RWPE2 (cell line): ENCODE results near the gene ATP10A.
A peak's percentile ranks its signal among the peaks of the same experiment; 100 is the strongest.

Experiments used
- ATAC-seq: fragments of 200-7000 bp; cut with Tn5 transposase; 3 replicates; pipeline ENCODE4 v1.9.1; 2021; ENCODE audit warnings: low read depth
- DNase-seq: peaks from one replicate; pipeline ENCODE4 v3.0.0-alpha.2; 2020; ENCODE audit warnings: low spot score
- H3K27ac ChIP-seq: fragments of 450-650 bp; 2 replicates; pipeline ENCODE4 v1.5.1; 2017; ENCODE audit warnings: mild to moderate bottlenecking; ENCODE audit not compliant: poor library complexity, severe bottlenecking
- H3K27me3 ChIP-seq: fragments of 250-450 bp; sonication (Bioruptor Pico); 2 replicates; pipeline ENCODE4 v1.5.1; 2021; ENCODE audit warnings: mild to moderate bottlenecking, moderate library complexity; ENCODE audit not compliant: insufficient read depth, poor library complexity, severe bottlenecking
- H3K36me3 ChIP-seq: fragments of 250-450 bp; sonication (Bioruptor Pico); 2 replicates; pipeline ENCODE4 v1.5.1; 2020; ENCODE audit warnings: low read depth, mild to moderate bottlenecking, moderate library complexity
- H3K4me1 ChIP-seq: fragments of 250-450 bp; sonication (Bioruptor Pico); 2 replicates; pipeline ENCODE4 v1.5.1; 2021; ENCODE audit warnings: mild to moderate bottlenecking, moderate library complexity; ENCODE audit not compliant: insufficient read depth, poor library complexity, severe bottlenecking
- H3K4me3 ChIP-seq: fragments of 250-450 bp; sonication (Bioruptor Pico); 2 replicates; pipeline ENCODE4 v1.5.1; 2021; ENCODE audit warnings: mild to moderate bottlenecking, moderate library complexity; ENCODE audit not compliant: severe bottlenecking
- H3K9me3 ChIP-seq: fragments of 250-450 bp; sonication (Bioruptor Pico); 2 replicates; pipeline ENCODE4 v1.5.1; 2021; ENCODE audit warnings: mild to moderate bottlenecking, moderate library complexity; ENCODE audit not compliant: severe bottlenecking
- CTCF ChIP-seq: fragments of 450-650 bp; IDR thresholded peaks from one replicate; pipeline ENCODE4 v1.5.1; 2017; ENCODE audit warnings: mild to moderate bottlenecking, moderate library complexity; ENCODE audit not compliant: poor library complexity, severe bottlenecking

ATP10A gene

GRCh38 chr15:25870938-25871337 is 7.8 kb upstream of the ATP10A start:
- Histone ChIP-seq H3K27ac (no peak overlapping the region), H3K4me3 (no peak overlapping the region), H3K4me1 (no peaks in the 10 kb centered on the region), H3K27me3 (no peaks in the 10 kb centered on the region), H3K9me3 (no peaks in the 10 kb centered on the region), H3K36me3 (no peaks in the 10 kb centered on the region)
- ATAC-seq (no peak), DNase-seq (no peak)
- TF ChIP-seq CTCF = no peak

- no peaks in the 10 kb centered on the region for H3K4me1 ChIP-seq
- no peaks in the 10 kb centered on the region for H3K36me3 ChIP-seq
- DNase-seq (no peak), ATAC-seq (no peak)
- TF ChIP-seq CTCF = no peak
- no peak overlapping the region for H3K4me3 ChIP-seq
- no peak overlapping the region for H3K27ac ChIP-seq
- H3K27me3 ChIP-seq = no peaks in the 10 kb centered on the region
- no peaks in the 10 kb centered on the region for H3K9me3 ChIP-seq
These were observed 6.6 kb upstream of the ATP10A start for GRCh38 chr15:25869701-25870100.

GRCh38 chr15:25866874-25867273 is 3.7 kb upstream of the ATP10A start:
- H3K9me3 ChIP-seq = no peaks in the 10 kb centered on the region
- H3K36me3 ChIP-seq = no peaks in the 10 kb centered on the region
- no peaks in the 10 kb centered on the region for H3K4me1 ChIP-seq
- DNase-seq (no peak), ATAC-seq (no peak)
- H3K27ac ChIP-seq = no peak overlapping the region
- no peak for TF ChIP-seq CTCF
- H3K4me3 ChIP-seq = no peak overlapping the region
- no peaks in the 10 kb centered on the region for H3K27me3 ChIP-seq

GRCh38 chr15:25866251-25866650 is 3.1 kb upstream of the ATP10A start:
- no peaks in the 10 kb centered on the region for H3K4me1 ChIP-seq
- no peak for TF ChIP-seq CTCF
- ATAC-seq = no peak
- no peak for DNase-seq
- H3K27ac ChIP-seq = no peak overlapping the region
- no peaks in the 10 kb centered on the region for H3K27me3 ChIP-seq
- H3K36me3 ChIP-seq = no peaks in the 10 kb centered on the region
- no peaks in the 10 kb centered on the region for H3K9me3 ChIP-seq
- H3K4me3 ChIP-seq = no peak overlapping the region

GRCh38 chr15:25864966-25865365 is 1.8 kb upstream of the ATP10A start:
- ATAC-seq (peak; percentile 45), DNase-seq (no peak)
- H3K27me3 ChIP-seq = no peaks in the 10 kb centered on the region

More at GRCh38 chr15:25864966-25865365, 1.8 kb upstream of the ATP10A start:
- no peaks in the 10 kb centered on the region for H3K9me3 ChIP-seq
- H3K4me1 ChIP-seq = no peaks in the 10 kb centered on the region
- no peaks in the 10 kb centered on the region for H3K36me3 ChIP-seq
- no peak overlapping the region for H3K4me3 ChIP-seq
- TF ChIP-seq CTCF = no peak
- no peak overlapping the region for H3K27ac ChIP-seq
